Gastrocnemius medialis (tissue), 4 donors: ENCODE data around the gene ACACB. TPM values are rescaled to one million over a fixed set of nuclear protein-coding genes. Genes with fewer than 3 reads are reported as not detected.
A peak's percentile ranks its signal among the peaks of the same experiment; 100 is the strongest.

Source experiments
- ATAC-seq, 2 donors: fragments of 150-250 bp; one replicate each; pipeline ENCODE4 v1.9.1; 2016
- DNase-seq, 2 donors: peaks; one replicate each; pipeline ENCODE4 v3.0.0-alpha.2; 2019
- H3K27ac ChIP-seq, 4 donors: fragments of 200-600 bp; sonication (generic); 1 replicate in 1 of 4; 2 replicates in 3 of 4; pipeline ENCODE4 v1.5.1; 2016 to 2018; ENCODE audit warnings: mild to moderate bottlenecking in 2 of 4, moderate library complexity in 1 of 4
- H3K27me3 ChIP-seq, 3 donors: fragments of 200-600 bp; sonication (generic) in 2 of 3; 1 replicate in 1 of 3; 2 replicates in 2 of 3; pipeline versions ENCODE4 v1.5.1 to v1.6.0; 2016 to 2019; ENCODE audit warnings: mild to moderate bottlenecking in 1 of 3, moderate library complexity in 1 of 3
- H3K36me3 ChIP-seq, 2 donors: fragments of 200-600 bp; sonication (generic) in 1 of 2; one replicate each; pipeline ENCODE4 v1.5.1; 2017 to 2018
- H3K4me1 ChIP-seq, 2 donors: fragments of 200-600 bp; sonication (generic) in 1 of 2; one replicate each; pipeline ENCODE4 v1.5.1; 2016 to 2017; ENCODE audit warnings: mild to moderate bottlenecking in 2 of 2
- H3K4me3 ChIP-seq, 4 donors: fragments of 200-600 bp; sonication (generic) in 3 of 4; 1 replicate in 1 of 4; 2 replicates in 3 of 4; pipeline ENCODE4 v1.5.1; 2016 to 2019; ENCODE audit warnings: mild to moderate bottlenecking in 2 of 4
- H3K9me3 ChIP-seq, 3 donors: fragments of 200-600 bp; sonication (generic) in 2 of 3; 1 replicate in 1 of 3; 2 replicates in 2 of 3; pipeline ENCODE4 v1.5.1; 2016 to 2019
- POLR2A ChIP-seq, 2 donors: fragments of 450-650 bp; IDR thresholded peaks; one replicate each; pipeline ENCODE4 v1.6.1; 2017; ENCODE audit warnings: antibody characterized with exemption in 2 of 2, mild to moderate bottlenecking in 2 of 2, moderate library complexity in 2 of 2
- in situ Hi-C, 4 donors: fragments of 200-750 bp; cut with MboI; loops; one replicate each; pipeline versions ENCODE4 v1.15.0 to v1.8.0; 2017; ENCODE audit warnings: low sequenced_read_pairs in 4 of 4
- intact Hi-C: fragments of 100-400 bp; cut with DNase I; formaldehyde crosslinking; loops from one replicate; pipeline ENCODE4 v1.15.1; 2023; ENCODE audit warnings: low total_unique reads
- total RNA-seq, 4 donors: library from RNA; depleted of rRNA; stranded (reverse); fragments of >200 nt; gene quantifications; one replicate each; pipeline versions ENCODE4 v1.1.0 to v1.2.3, GENCODE V29; 2016
- TF ChIP-seq, protein P1 (sequence below), 5 experiments: fragments of 450-650 bp in 3 of 5; fragments of 200-600 bp in 2 of 5; sonication (generic) in 2 of 5; IDR thresholded peaks in 4 of 5; conservative IDR thresholded peaks in 1 of 5; 1 replicate in 4 of 5; 2 replicates in 1 of 5; pipeline ENCODE4 v1.5.1; 2016 to 2019; ENCODE audit warnings: antibody characterized with exemption in 5 of 5, mild to moderate bottlenecking in 3 of 5, moderate library complexity in 3 of 5

The ACACB gene
- total RNA-seq, 4 donors from 2014 or later = 595 to 1,103 (median 698) TPM

- Histone ChIP-seq H3K27ac (peak overlapping the region; percentile 78 to 97 (median 90)), H3K27me3 (no peaks in the 10 kb centered on the region), H3K36me3 (peaks cover 0 to 12% of the 10 kb centered on the region in 2 donors), H3K4me1 (peaks cover 59 to 62% of the 10 kb centered on the region in 2 donors), H3K9me3 (no peaks in the 10 kb centered on the region), H3K4me3 (peak overlapping the region in 2 of 4 donors; percentile 14 to 19)
- no peak for DNase-seq
- ATAC-seq = no peak
- in situ Hi-C loops (no loop called here), intact Hi-C loops (loop anchor here (5.0 kb wide), 1 partner anchor 49 kb away; no protein-coding TSS in a partner anchor)
- TF ChIP-seq POLR2A (IDR thresholded peaks at IDR 0.05) = no peak
- TF ChIP-seq, protein P1, sequence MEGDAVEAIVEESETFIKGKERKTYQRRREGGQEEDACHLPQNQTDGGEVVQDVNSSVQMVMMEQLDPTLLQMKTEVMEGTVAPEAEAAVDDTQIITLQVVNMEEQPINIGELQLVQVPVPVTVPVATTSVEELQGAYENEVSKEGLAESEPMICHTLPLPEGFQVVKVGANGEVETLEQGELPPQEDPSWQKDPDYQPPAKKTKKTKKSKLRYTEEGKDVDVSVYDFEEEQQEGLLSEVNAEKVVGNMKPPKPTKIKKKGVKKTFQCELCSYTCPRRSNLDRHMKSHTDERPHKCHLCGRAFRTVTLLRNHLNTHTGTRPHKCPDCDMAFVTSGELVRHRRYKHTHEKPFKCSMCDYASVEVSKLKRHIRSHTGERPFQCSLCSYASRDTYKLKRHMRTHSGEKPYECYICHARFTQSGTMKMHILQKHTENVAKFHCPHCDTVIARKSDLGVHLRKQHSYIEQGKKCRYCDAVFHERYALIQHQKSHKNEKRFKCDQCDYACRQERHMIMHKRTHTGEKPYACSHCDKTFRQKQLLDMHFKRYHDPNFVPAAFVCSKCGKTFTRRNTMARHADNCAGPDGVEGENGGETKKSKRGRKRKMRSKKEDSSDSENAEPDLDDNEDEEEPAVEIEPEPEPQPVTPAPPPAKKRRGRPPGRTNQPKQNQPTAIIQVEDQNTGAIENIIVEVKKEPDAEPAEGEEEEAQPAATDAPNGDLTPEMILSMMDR (IDR thresholded peaks at IDR 0.05 in 4 of 5, conservative IDR thresholded peaks at IDR 0.05 in 1 of 5) = no peak
These were observed 44.5 kb downstream of the ACACB start for GRCh38 chr12:109160873-109161272.

DNA sequence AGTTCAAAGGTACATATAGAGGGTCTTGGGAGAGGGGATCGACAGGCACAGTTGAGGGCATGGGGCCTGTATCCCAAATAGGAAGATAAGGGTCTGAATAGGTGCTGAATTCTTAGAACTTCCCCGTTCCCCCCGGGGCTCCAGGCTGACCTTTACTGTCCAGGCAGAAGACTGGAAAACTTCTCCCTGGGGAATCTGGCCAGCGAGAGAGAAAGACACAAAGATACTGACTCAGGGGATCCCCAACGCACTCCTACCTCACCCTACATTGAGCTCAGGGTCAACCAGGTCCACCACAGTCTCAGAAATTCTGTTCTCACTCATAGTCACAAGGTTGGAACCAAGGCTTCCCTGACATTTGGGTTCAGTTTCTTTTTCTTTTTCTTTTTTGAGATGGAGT, 46.2 kb downstream of the ACACB start:
- in situ Hi-C loops = no loop called here
- Histone ChIP-seq H3K36me3 (peaks cover 0 to 29% of the 10 kb centered on the region in 2 donors), H3K9me3 (no peaks in the 10 kb centered on the region), H3K27me3 (no peaks in the 10 kb centered on the region), H3K27ac (peak overlapping the region; percentile 55 to 93 (median 81)), H3K4me3 (no peak overlapping the region), H3K4me1 (peaks cover 42 to 45% of the 10 kb centered on the region in 2 donors)
- intact Hi-C loops = loop anchor here (5.0 kb wide), 1 partner anchor 50 kb away; no protein-coding TSS in a partner anchor
- DNase-seq = no peak
- no peak for ATAC-seq
- TF ChIP-seq, protein P1 (IDR thresholded peaks at IDR 0.05 in 4 of 5, conservative IDR thresholded peaks at IDR 0.05 in 1 of 5) = no peak
- TF ChIP-seq POLR2A (IDR thresholded peaks at IDR 0.05) = no peak

DNA sequence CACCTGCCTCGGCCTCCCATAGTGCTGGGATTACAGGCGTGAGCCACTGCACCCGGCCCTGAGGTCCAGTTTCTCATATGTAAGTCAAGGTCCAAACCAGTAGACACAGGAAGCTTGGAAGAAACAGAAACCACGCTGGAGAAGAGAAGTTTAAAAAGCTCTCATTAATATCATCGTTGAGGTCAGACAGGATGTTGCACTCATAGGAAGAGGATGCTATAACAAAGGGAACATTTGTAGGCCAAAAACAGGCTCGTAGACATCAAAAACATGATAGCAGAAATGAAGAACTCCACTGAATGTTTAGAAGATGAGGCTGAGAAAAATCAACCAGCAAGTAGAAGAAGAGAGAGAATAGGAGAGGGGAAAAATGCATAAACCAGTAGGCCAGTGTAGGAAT, 46.8 kb downstream of the ACACB start:
- ATAC-seq (no peak), DNase-seq (no peak)
- Histone ChIP-seq H3K27me3 (no peaks in the 10 kb centered on the region), H3K4me3 (no peak overlapping the region), H3K9me3 (no peaks in the 10 kb centered on the region), H3K36me3 (peaks cover 0 to 35% of the 10 kb centered on the region in 2 donors), H3K27ac (peak overlapping the region; percentile 55 to 93 (median 81)), H3K4me1 (peaks cover 36 to 39% of the 10 kb centered on the region in 2 donors)
- in situ Hi-C loops (no loop called here), intact Hi-C loops (loop anchor here (5.0 kb wide), 1 partner anchor 51 kb away; no protein-coding TSS in a partner anchor)
- TF ChIP-seq, protein P1 (IDR thresholded peaks at IDR 0.05 in 4 of 5, conservative IDR thresholded peaks at IDR 0.05 in 1 of 5) = no peak
- no peak for TF ChIP-seq POLR2A (IDR thresholded peaks at IDR 0.05)

DNA sequence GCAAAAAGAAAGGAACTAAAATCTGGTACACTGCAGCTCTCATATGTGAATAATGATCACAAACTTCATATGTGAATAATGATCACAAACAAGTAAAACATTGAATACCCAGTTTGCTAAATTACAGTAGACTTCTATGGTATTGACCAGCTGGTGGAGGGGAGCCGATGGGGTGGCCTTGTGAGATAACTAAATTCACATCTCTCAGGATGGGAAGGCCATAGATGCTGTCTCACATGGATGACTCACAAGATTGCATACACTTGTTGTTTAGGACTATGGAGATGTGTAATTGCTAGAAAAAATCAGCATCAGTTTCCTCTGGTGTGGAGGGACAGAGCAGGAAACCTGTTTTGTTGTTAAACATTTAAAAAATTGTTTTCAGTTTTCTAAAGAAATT, 49.2 kb downstream of the ACACB start:
- Histone ChIP-seq H3K27me3 (no peaks in the 10 kb centered on the region), H3K9me3 (no peaks in the 10 kb centered on the region), H3K27ac (peak overlapping the region; percentile 55 to 93 (median 81)), H3K4me3 (no peak overlapping the region), H3K36me3 (peaks cover 2 to 59% of the 10 kb centered on the region in 2 donors), H3K4me1 (peaks cover 13 to 17% of the 10 kb centered on the region in 2 donors)
- intact Hi-C loops = no loop called here
- TF ChIP-seq, protein P1 (IDR thresholded peaks at IDR 0.05 in 4 of 5, conservative IDR thresholded peaks at IDR 0.05 in 1 of 5) = no peak
- TF ChIP-seq POLR2A (IDR thresholded peaks at IDR 0.05) = no peak
- ATAC-seq (no peak), DNase-seq (no peak)
- in situ Hi-C loops = no loop called here

DNA sequence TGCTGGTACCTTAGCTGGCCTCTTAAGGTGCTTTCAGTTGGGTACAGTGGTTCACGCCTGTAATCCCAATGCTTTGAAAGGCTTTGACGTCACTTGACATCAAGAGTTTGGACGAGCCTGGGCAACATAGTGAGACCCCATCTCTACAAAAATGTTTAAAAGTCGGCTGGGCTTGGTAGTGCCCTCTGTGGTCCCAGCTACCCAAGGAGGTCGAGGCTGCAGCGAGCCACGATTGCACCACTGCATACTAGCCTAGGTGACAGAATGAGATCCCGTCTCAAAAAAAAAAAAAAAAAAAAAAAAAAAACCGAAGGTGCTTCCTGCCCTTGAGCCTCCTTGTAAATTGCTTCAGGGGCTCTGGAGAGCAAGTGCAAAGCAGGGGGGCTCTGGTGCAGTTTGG, 50.0 kb downstream of the ACACB start:
- intact Hi-C loops = no loop called here
- TF ChIP-seq POLR2A (IDR thresholded peaks at IDR 0.05) = no peak
- TF ChIP-seq, protein P1 (IDR thresholded peaks at IDR 0.05 in 4 of 5, conservative IDR thresholded peaks at IDR 0.05 in 1 of 5) = no peak
- in situ Hi-C loops = no loop called here
- ATAC-seq (no peak), DNase-seq (no peak)
- Histone ChIP-seq H3K36me3 (peaks cover 5 to 67% of the 10 kb centered on the region in 2 donors), H3K4me3 (no peak overlapping the region), H3K9me3 (no peaks in the 10 kb centered on the region), H3K27me3 (no peaks in the 10 kb centered on the region), H3K27ac (peak overlapping the region; percentile 24 to 93 (median 81)), H3K4me1 (peaks cover 5 to 14% of the 10 kb centered on the region in 2 donors)
